ENCODE data around the gene FAM13C.

- peak in 3 of 4 donors; percentile 12 to 35 (median 23) for TF ChIP-seq CTCF (IDR thresholded peaks at IDR 0.05)
- no peak for TF ChIP-seq POLR2A (IDR thresholded peaks at IDR 0.05)
These were observed 71.9 kb downstream of the FAM13C start for GRCh38 chr10:59290448-59290847.
